ENCODE data around the gene SLC12A9.

Gene SLC12A9

DNA sequence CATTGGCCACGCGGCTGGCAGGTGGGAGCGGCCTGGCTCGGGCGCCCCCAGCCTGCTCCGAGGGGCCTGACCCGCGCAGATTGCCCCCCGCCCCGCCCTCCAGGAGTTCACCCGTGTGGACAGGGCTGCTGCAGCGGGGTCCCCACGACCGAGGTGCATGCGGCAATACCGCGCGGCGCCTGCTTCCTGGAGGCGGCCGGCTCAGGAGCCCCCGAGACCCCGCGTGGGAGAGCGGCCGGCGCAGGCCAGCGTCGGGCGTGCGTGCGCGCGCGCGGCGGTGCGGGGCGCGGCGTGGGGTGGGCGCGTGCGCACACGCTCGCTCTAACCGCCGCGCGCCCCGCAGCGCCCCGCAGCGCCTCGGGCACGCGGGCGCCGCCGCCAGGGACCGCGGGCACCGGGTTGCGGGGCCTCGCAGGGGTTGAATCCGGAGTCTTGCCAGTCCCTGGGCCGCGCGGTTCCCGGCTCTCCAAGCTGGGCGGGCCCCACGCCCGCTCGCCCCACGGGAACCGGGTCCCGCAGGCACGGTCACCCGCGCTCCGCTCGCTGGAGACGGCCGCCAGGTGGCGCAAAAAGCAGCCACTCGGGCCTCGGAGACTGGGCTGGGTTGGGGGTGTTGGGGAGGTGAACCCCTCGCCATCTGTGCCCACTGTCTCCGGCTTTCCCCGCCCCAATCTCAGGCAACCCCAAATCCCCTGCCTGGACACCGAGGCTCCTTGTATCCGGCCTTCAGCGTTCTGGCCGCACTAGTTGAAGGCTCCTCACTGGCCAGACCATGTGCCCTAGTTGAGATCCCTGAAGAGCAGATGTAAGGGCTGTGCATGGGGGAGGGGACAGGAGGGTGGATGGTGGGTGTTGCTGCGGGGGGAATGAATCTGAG, 44.5 kb downstream of the SLC12A9 start:
- TF ChIP-seq CTCF (IDR thresholded peaks at IDR 0.05; ENCODE audit: insufficient read depth, low read length) = peak; percentile 46
- no peak for TF ChIP-seq GABPA (IDR thresholded peaks at IDR 0.05; ENCODE audit: low read depth)
- TF ChIP-seq SPI1 (IDR thresholded peaks at IDR 0.05; ENCODE audit: borderline replicate concordance, low read depth) = no peak
- peak overlapping the region; percentile 8 for H3K4me3 ChIP-seq (replicated peaks; ENCODE audit: insufficient read depth, low read length)
- H3K27me3 ChIP-seq (ENCODE audit: insufficient read depth, poor library complexity, severe bottlenecking) = peaks cover 29% of the 10 kb centered on the region
- DNase-seq (ENCODE audit: low read depth in 1 of 2, low spot score in 1 of 2) = peak in 1 of 2 experiments; percentile 29
- no peak overlapping the region for H3K27ac ChIP-seq (replicated peaks)

GRCh38 chr7:100897772-100898454, 45.4 kb downstream of the SLC12A9 start:
- Histone ChIP-seq H3K27ac (replicated peaks) (no peak overlapping the region), H3K27me3 (ENCODE audit: insufficient read depth, poor library complexity, severe bottlenecking) (peaks cover 26% of the 10 kb centered on the region), H3K4me3 (replicated peaks; ENCODE audit: insufficient read depth, low read length) (no peak overlapping the region)
- TF ChIP-seq POLR2AphosphoS5 (IDR thresholded peaks at IDR 0.05; ENCODE audit: low read depth) = no peak
- TF ChIP-seq SPI1 (IDR thresholded peaks at IDR 0.05; ENCODE audit: borderline replicate concordance, low read depth) = no peak
- no peak for TF ChIP-seq GABPA (IDR thresholded peaks at IDR 0.05; ENCODE audit: low read depth)
- TF ChIP-seq REST (IDR thresholded peaks at IDR 0.05; ENCODE audit: insufficient replicate concordance, low read depth) = no peak
- TF ChIP-seq CTCF (IDR thresholded peaks at IDR 0.05; ENCODE audit: insufficient read depth, low read length) = no peak
- no peak for DNase-seq (ENCODE audit: low read depth in 1 of 2, low spot score in 1 of 2)

- no peak overlapping the region for H3K4me3 ChIP-seq (replicated peaks; ENCODE audit: insufficient read depth, low read length)
- H3K27ac ChIP-seq (replicated peaks) = no peak overlapping the region
- no peak for DNase-seq (ENCODE audit: low read depth in 1 of 2, low spot score in 1 of 2)
- no peak for TF ChIP-seq SPI1 (IDR thresholded peaks at IDR 0.05; ENCODE audit: borderline replicate concordance, low read depth)
- no peak for TF ChIP-seq REST (IDR thresholded peaks at IDR 0.05; ENCODE audit: insufficient replicate concordance, low read depth)
- no peak for TF ChIP-seq GABPA (IDR thresholded peaks at IDR 0.05; ENCODE audit: low read depth)
- no peak for TF ChIP-seq POLR2AphosphoS5 (IDR thresholded peaks at IDR 0.05; ENCODE audit: low read depth)
- no peak for TF ChIP-seq CTCF (IDR thresholded peaks at IDR 0.05; ENCODE audit: insufficient read depth, low read length)
- H3K27me3 ChIP-seq (ENCODE audit: insufficient read depth, poor library complexity, severe bottlenecking) = peaks cover 25% of the 10 kb centered on the region
These were observed 46.9 kb downstream of the SLC12A9 start for GRCh38 chr7:100899432-100899831.

Data from HL-60 (cell line).